Loucy (cell line): Measurements from ENCODE around the gene UBAC2.

Experiments used
- H2AFZ ChIP-seq: fragments of 200-600 bp; sonication (generic); 2 replicates; pipeline ENCODE4 v1.6.0; 2016; ENCODE audit warnings: antibody characterized with exemption, mild to moderate bottlenecking, low read length, moderate library complexity
- H3F3A ChIP-seq: fragments of 200-600 bp; 2 replicates; pipeline ENCODE4 v1.6.0; 2016; ENCODE audit warnings: antibody characterized with exemption, low read depth, mild to moderate bottlenecking
- H3K27me3 ChIP-seq: fragments of 200-600 bp; sonication (generic); 2 replicates; pipeline ENCODE4 v1.6.1; 2014; ENCODE audit warnings: low read length, mild to moderate bottlenecking; ENCODE audit not compliant: insufficient read depth, poor library complexity, severe bottlenecking
- H3K36me3 ChIP-seq: fragments of 200-600 bp; sonication (generic); 2 replicates; pipeline ENCODE4 v1.6.1; 2016; ENCODE audit warnings: low read length; ENCODE audit not compliant: insufficient read depth
- H3K4me1 ChIP-seq: fragments of 200-600 bp; sonication (generic); 2 replicates; pipeline ENCODE4 v1.5.1; 2014; ENCODE audit warnings: low read length, mild to moderate bottlenecking; ENCODE audit not compliant: insufficient read depth, poor library complexity, severe bottlenecking
- H3K4me2 ChIP-seq: fragments of 200-600 bp; sonication (generic); 2 replicates; pipeline ENCODE4 v1.6.0; 2014; ENCODE audit warnings: antibody characterized with exemption, low read length, low read depth, mild to moderate bottlenecking; ENCODE audit not compliant: poor library complexity, severe bottlenecking
- H3K4me3 ChIP-seq: fragments of 200-600 bp; sonication (generic); 2 replicates; pipeline ENCODE4 v1.5.1; 2014; ENCODE audit warnings: low read length, mild to moderate bottlenecking, mixed read lengths; ENCODE audit not compliant: poor library complexity, severe bottlenecking
- H3K79me2 ChIP-seq: fragments of 200-600 bp; sonication (generic); 2 replicates; pipeline ENCODE4 v1.6.1; 2014; ENCODE audit warnings: low read length; ENCODE audit not compliant: insufficient read depth
- H3K9ac ChIP-seq: fragments of 200-600 bp; sonication (generic); 2 replicates; pipeline ENCODE4 v1.6.0; 2014; ENCODE audit warnings: mild to moderate bottlenecking, low read depth, low read length, moderate library complexity; ENCODE audit not compliant: poor library complexity, severe bottlenecking
- H3K9me2 ChIP-seq: fragments of 200-600 bp; sonication (generic); replicated peaks from 2 replicates; pipeline ENCODE4 v1.6.1; 2016; ENCODE audit warnings: low read depth, low read length, mixed read lengths
- H3K9me3 ChIP-seq: fragments of 200-600 bp; sonication (generic); 2 replicates; pipeline ENCODE4 v1.6.1; 2014; ENCODE audit warnings: mild to moderate bottlenecking, antibody characterized with exemption, low read length, low read depth; ENCODE audit not compliant: insufficient read depth
- H4K20me1 ChIP-seq: fragments of 200-600 bp; sonication (generic); 2 replicates; pipeline ENCODE4 v1.6.0; 2014; ENCODE audit warnings: antibody characterized with exemption, low read length, mild to moderate bottlenecking; ENCODE audit not compliant: insufficient read depth, poor library complexity, severe bottlenecking
- EZH2phosphoT487 ChIP-seq: fragments of 200-600 bp; IDR thresholded peaks from 2 replicates; pipeline ENCODE4 v1.6.1; 2018; ENCODE audit warnings: antibody characterized with exemption, mild to moderate bottlenecking, moderate library complexity, borderline replicate concordance
- TF ChIP-seq, protein P1 (sequence below): fragments of 200-600 bp; sonication (generic); conservative IDR thresholded peaks from 2 replicates; pipeline ENCODE4 v1.5.1; 2014; ENCODE audit warnings: mild to moderate bottlenecking, antibody characterized with exemption, low read length

Gene UBAC2

GRCh38 chr13:99353246-99353600 is 152.6 kb downstream of the UBAC2 start:
- peaks cover 44% of the 10 kb centered on the region; the same call in 1 of the 2 replicates for H3K36me3 ChIP-seq
- no peak overlapping the region for H3K4me3 ChIP-seq
- H2AFZ ChIP-seq = no peak overlapping the region
- H3K79me2 ChIP-seq = no peaks in the 10 kb centered on the region
- no peaks in the 10 kb centered on the region for H3K9me2 ChIP-seq
- no peak overlapping the region for H3K4me2 ChIP-seq
- no peaks in the 10 kb centered on the region for H3K27me3 ChIP-seq
- H3F3A ChIP-seq = no peaks in the 10 kb centered on the region
- no peak overlapping the region for H3K9ac ChIP-seq
- TF ChIP-seq EZH2phosphoT487 = no peak
- TF ChIP-seq, protein P1, sequence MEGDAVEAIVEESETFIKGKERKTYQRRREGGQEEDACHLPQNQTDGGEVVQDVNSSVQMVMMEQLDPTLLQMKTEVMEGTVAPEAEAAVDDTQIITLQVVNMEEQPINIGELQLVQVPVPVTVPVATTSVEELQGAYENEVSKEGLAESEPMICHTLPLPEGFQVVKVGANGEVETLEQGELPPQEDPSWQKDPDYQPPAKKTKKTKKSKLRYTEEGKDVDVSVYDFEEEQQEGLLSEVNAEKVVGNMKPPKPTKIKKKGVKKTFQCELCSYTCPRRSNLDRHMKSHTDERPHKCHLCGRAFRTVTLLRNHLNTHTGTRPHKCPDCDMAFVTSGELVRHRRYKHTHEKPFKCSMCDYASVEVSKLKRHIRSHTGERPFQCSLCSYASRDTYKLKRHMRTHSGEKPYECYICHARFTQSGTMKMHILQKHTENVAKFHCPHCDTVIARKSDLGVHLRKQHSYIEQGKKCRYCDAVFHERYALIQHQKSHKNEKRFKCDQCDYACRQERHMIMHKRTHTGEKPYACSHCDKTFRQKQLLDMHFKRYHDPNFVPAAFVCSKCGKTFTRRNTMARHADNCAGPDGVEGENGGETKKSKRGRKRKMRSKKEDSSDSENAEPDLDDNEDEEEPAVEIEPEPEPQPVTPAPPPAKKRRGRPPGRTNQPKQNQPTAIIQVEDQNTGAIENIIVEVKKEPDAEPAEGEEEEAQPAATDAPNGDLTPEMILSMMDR = no peak
- H4K20me1 ChIP-seq = no peaks in the 10 kb centered on the region
- peaks cover 30% of the 10 kb centered on the region for H3K4me1 ChIP-seq
- H3K9me3 ChIP-seq = no peaks in the 10 kb centered on the region

DNA sequence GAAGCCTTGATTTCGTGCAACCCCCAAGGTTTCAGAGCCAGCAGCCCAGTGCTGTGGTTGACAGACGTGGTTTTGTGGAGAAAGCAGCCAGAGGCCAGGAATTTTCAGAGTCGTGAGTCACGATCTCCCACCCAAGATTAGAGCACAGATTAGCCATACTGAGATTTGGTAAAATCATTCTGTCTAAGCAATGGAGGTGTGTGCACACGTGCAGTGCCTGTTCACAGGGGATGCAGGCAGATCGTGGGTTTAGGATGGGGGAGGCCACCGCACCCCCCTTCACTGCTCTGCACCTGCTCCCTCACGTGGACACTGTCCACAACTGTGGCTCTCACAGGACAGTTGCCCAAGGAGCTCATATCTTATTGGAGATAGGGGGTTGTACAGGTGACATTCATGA is 153.2 kb downstream of the UBAC2 start:
- no peaks in the 10 kb centered on the region for H3K79me2 ChIP-seq
- peaks cover 43% of the 10 kb centered on the region; the same call in 1 of the 2 replicates for H3K36me3 ChIP-seq
- no peaks in the 10 kb centered on the region for H3F3A ChIP-seq
- no peaks in the 10 kb centered on the region for H3K9me2 ChIP-seq
- no peaks in the 10 kb centered on the region for H4K20me1 ChIP-seq
- H3K9ac ChIP-seq = no peak overlapping the region
- H3K27me3 ChIP-seq = no peaks in the 10 kb centered on the region
- no peak for TF ChIP-seq EZH2phosphoT487
- TF ChIP-seq, protein P1 = no peak
- peaks cover 30% of the 10 kb centered on the region for H3K4me1 ChIP-seq
- H3K4me3 ChIP-seq = no peak overlapping the region
- no peaks in the 10 kb centered on the region for H3K9me3 ChIP-seq
- H3K4me2 ChIP-seq = no peak overlapping the region
- no peak overlapping the region for H2AFZ ChIP-seq

GRCh38 chr13:99354371-99354951 is 153.8 kb downstream of the UBAC2 start:
- Histone ChIP-seq H2AFZ (no peak overlapping the region), H3K9me2 (no peaks in the 10 kb centered on the region), H3K27me3 (no peaks in the 10 kb centered on the region), H3K4me2 (no peak overlapping the region), H3K4me3 (no peak overlapping the region), H3K9me3 (no peaks in the 10 kb centered on the region), H4K20me1 (no peaks in the 10 kb centered on the region), H3K4me1 (peaks cover 30% of the 10 kb centered on the region), H3F3A (no peaks in the 10 kb centered on the region), H3K36me3 (peaks cover 39% of the 10 kb centered on the region; the same call in 1 of the 2 replicates), H3K9ac (no peak overlapping the region), H3K79me2 (no peaks in the 10 kb centered on the region)
- no peak for TF ChIP-seq EZH2phosphoT487
- TF ChIP-seq, protein P1 = no peak
